ENCODE data around the gene PLEKHH1.

DNA sequence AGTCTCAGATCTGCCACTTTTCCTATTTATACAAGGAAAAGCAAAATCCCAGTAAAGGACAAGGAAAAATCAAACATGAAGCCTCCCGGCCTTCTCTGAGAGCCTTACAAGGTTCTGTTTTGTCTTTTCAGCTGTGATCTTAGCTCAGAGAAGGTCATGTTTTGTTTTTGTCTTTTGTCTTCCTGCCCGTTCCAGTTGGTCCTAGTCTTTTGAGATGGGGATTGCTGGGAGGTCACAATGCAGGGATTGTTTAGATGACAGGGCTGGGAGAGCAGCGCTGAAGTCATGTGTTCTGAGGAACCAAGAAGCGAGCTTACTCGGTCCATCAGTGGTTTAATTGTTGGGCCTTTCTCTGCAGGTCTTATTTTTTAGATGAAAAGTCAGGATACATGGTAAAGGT is 6.0 kb downstream of the PLEKHH1 start:
- TF ChIP-seq POLR2AphosphoS5 (IDR thresholded peaks at IDR 0.05; ENCODE audit: low read depth, low read length) (no peak), POLR2A (IDR thresholded peaks at IDR 0.05; ENCODE audit: low read depth, low read length) (no peak), TAF1 (IDR thresholded peaks at IDR 0.05; ENCODE audit: borderline replicate concordance, low read depth, low read length) (no peak)
